HL-60 (cell line): ENCODE data around the gene C19orf12.

Source experiments
- CTCF ChIP-seq: IDR thresholded peaks from one replicate; pipeline ENCODE4 v1.5.1; 2011; ENCODE audit warnings: low read length, control low read depth, inconsistent platforms; ENCODE audit not compliant: insufficient read depth
- GABPA ChIP-seq: IDR thresholded peaks from 2 replicates; pipeline ENCODE4 v1.6.1; 2012; ENCODE audit warnings: low read depth
- POLR2AphosphoS5 ChIP-seq: IDR thresholded peaks from 2 replicates; pipeline ENCODE4 v1.6.1; 2012; ENCODE audit warnings: low read depth
- REST ChIP-seq: IDR thresholded peaks from 2 replicates; pipeline ENCODE4 v1.6.1; 2012; ENCODE audit warnings: low read depth; ENCODE audit not compliant: insufficient replicate concordance

- TF ChIP-seq POLR2AphosphoS5 (no peak), CTCF (no peak), GABPA (no peak), REST (no peak)
Observed at GRCh38 chr19:29711584-29712132, 3.4 kb downstream of the C19orf12 start.
